Airway epithelial cell (primary cell): ENCODE measurements around the gene SPATA31E1. TPM values are rescaled to one million over a fixed set of nuclear protein-coding genes. Genes with fewer than 3 reads are reported as not detected.

ENCODE experiments used
- total RNA-seq: library from RNA; depleted of rRNA; stranded (reverse); fragments of >200 nt; gene quantifications from 2 replicates; pipeline ENCODE4 v1.2.3, GENCODE V29; 2015

Gene SPATA31E1
- not detected in 2 replicates for total RNA-seq

DNA sequence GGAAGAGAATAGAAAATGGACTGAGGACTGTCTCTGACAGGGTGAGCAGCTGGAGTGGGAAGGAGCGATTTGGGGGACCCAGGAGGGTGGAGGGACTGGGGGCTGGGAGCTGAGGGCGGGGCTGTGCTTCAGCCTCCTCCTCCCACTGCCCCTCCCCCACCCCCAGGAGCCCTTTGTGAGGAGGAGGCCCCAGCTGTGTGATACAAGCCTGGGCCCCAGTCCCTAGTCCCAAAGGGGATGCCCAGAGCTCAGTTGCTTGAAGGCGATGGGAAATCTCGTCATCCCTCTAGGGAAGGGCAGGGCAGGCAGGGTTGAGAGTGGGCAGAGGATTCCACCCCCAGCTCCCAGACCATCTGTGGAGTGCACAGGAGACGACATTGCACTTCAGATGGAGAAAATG is at the start of gene SPATA31E1:
SPATA31E1 (plus strand) TSS at position 251 of the 400 bp plus-strand sequence; CDS start at position 266, 15 bp downstream.

DNA sequence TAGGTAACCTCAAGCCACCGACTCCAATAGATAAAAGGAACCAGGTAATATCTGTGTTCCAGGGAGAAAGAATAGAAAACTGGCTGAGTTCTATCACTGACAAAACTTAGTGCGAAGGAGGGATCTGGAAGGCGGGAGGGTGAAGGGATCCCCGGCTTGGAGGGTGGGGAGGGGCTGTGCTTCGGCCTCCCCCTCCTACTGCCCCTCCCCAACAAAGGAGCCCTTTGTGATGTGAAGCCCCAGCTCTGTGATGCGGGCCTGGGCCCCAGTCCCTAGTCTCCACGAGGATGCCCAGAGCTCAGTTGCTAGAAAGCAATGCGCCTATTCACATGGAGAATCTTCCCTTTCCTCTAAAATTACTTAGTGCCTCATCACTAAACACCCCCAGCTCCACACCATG is 35.0 kb downstream of the SPATA31E1 start, which contains the start of gene SPATA31C1:
SPATA31C1 (plus strand) TSS at position 301 of the 400 bp plus-strand sequence.

Other genes starting within 250 kb of the SPATA31E1 start
- 52.7 and 55.1 TPM in 2 replicates for gene CTSL, start 156.8 kb upstream of the SPATA31E1 start, total RNA-seq
- not detected in 2 replicates for gene SPATA31C1, start 35.1 kb downstream of the SPATA31E1 start, total RNA-seq
- gene CDK20, start 91.7 kb downstream of the SPATA31E1 start, total RNA-seq: 2.8 and 3.0 TPM in 2 replicates